B cell (primary cell): ENCODE measurements around the gene SSC4D.

ENCODE experiments used
- CTCF ChIP-seq: fragments of 200-600 bp; IDR thresholded peaks from one replicate; pipeline ENCODE4 v1.8.0; 2022; ENCODE audit warnings: antibody characterized with exemption, mild to moderate bottlenecking
- EZH2 ChIP-seq: IDR thresholded peaks from 2 replicates; pipeline ENCODE4 v1.6.1; 2012; ENCODE audit warnings: borderline replicate concordance, low read depth, mild to moderate bottlenecking, moderate library complexity, low read length; ENCODE audit not compliant: insufficient read depth, poor library complexity, severe bottlenecking

GRCh38 chr7:76430836-76431235, 21.3 kb upstream of the SSC4D start:
- TF ChIP-seq CTCF (no peak), EZH2 (no peak)
